GM12878 (cell line): ENCODE data around the gene PPP3CB. TPM values are rescaled to one million over a fixed set of nuclear protein-coding genes. Genes with fewer than 3 reads are reported as not detected.

ENCODE experiments used
- ATAC-seq: fragments of 200-7000 bp; cut with Tn5 transposase; 3 replicates; pipeline ENCODE4 v1.9.1; 2020; ENCODE audit warnings: mild to moderate bottlenecking, moderate library complexity
- BruUV-seq: library from RNA; stranded (reverse); fragments of 400-500 nt; replicated peaks from 2 replicates; lab custom pipeline; 2021; lab: Mats Ljungman, UMichigan
- CTCF ChIA-PET: fragments of 300-600 bp; sonication (Branson Sonifier 250); formaldehyde crosslinking; extraction: SDS; loops from one replicate; lab custom pipeline; 2021; ENCODE audit warnings: inconsistent platforms; lab: Yijun Ruan, JAX
- POLR2A ChIA-PET: fragments of 350-600 bp; formaldehyde crosslinking; extraction: SDS; loops from one replicate; lab custom pipeline; 2021; ENCODE audit warnings: inconsistent platforms; lab: Charles Lee
- RAD21 ChIA-PET: fragments of 300-600 bp; sonication (Branson Sonifier 250); formaldehyde crosslinking; loops from one replicate; lab custom pipeline; 2023; ENCODE audit warnings: antibody characterized with exemption; ENCODE audit not compliant: unreplicated experiment; lab: Charles Lee
- SMC1A ChIA-PET: fragments of 300-600 bp; sonication (Branson Sonifier 250); formaldehyde crosslinking; loops from one replicate; lab custom pipeline; 2023; ENCODE audit not compliant: unreplicated experiment, uncharacterized antibody; lab: Charles Lee
- DNase-seq: peaks from one replicate; pipeline ENCODE4 v3.0.0-alpha.2; 2011; ENCODE audit warnings: low read depth, low spot score
- FAIRE-seq: peaks from 3 replicates; lab custom pipeline; 2011; peaks lifted over from hg19 to GRCh38; lab: Jason Lieb, UNC
- H2AFZ ChIP-seq: 2 replicates; pipeline ENCODE4 v1.6.0; 2011; ENCODE audit warnings: low read depth, low read length, control low read depth; ENCODE audit not compliant: control insufficient read depth
- H3K27ac ChIP-seq: 2 replicates; pipeline ENCODE4 v1.5.1; 2011; ENCODE audit warnings: control low read depth; ENCODE audit not compliant: control insufficient read depth, insufficient read depth
- H3K27me3 ChIP-seq, 2 experiments: replicated peaks in 1 of 2; 2 replicates each; pipeline versions ENCODE4 v1.6.0 to v1.6.1; 2011; ENCODE audit warnings: low read length in 1 of 2; ENCODE audit not compliant: control insufficient read depth in 2 of 2, insufficient read depth in 2 of 2
- H3K36me3 ChIP-seq, 2 experiments: 2 replicates each; pipeline ENCODE4 v1.5.1; 2011; ENCODE audit warnings: low read length in 1 of 2; ENCODE audit not compliant: control insufficient read depth in 2 of 2, insufficient read depth in 2 of 2
- H3K4me1 ChIP-seq: 2 replicates; pipeline ENCODE4 v1.6.1; 2011; ENCODE audit warnings: mild to moderate bottlenecking, low read length, moderate library complexity, mixed read lengths; ENCODE audit not compliant: control insufficient read depth, insufficient read depth
- H3K4me2 ChIP-seq: 2 replicates; pipeline ENCODE4 v1.6.0; 2011; ENCODE audit warnings: control low read depth; ENCODE audit not compliant: control insufficient read depth, insufficient read depth
- H3K4me3 ChIP-seq: fragments of 200-600 bp; sonication (generic); 2 replicates; pipeline ENCODE4 v1.5.1; 2016
- H3K79me2 ChIP-seq: 2 replicates; pipeline ENCODE4 v1.6.0; 2011; ENCODE audit warnings: low read length; ENCODE audit not compliant: control insufficient read depth, insufficient read depth
- H3K9ac ChIP-seq: 2 replicates; pipeline ENCODE4 v1.8.0; 2011; ENCODE audit warnings: low read length, control low read depth, mixed read lengths; ENCODE audit not compliant: control insufficient read depth, insufficient read depth
- H3K9me3 ChIP-seq: replicated peaks from 3 replicates; pipeline ENCODE4 v1.5.1; 2011; ENCODE audit warnings: mild to moderate bottlenecking, low read length; ENCODE audit not compliant: control insufficient read depth, insufficient read depth
- H4K20me1 ChIP-seq: 2 replicates; pipeline ENCODE4 v1.6.0; 2011; ENCODE audit not compliant: control insufficient read depth, insufficient read depth
- ASH2L ChIP-seq: fragments of 300-600, 200-600 bp; sonication (generic); IDR thresholded peaks from 2 replicates; pipeline ENCODE4 v1.6.1; 2017; ENCODE audit warnings: low read depth, mild to moderate bottlenecking, borderline replicate concordance
- CTCF ChIP-seq, 3 experiments: IDR thresholded peaks in 2 of 3; conservative IDR thresholded peaks in 1 of 3; 2 replicates each; pipeline ENCODE4 v1.5.1; 2011; ENCODE audit warnings: low read depth in 3 of 3, low read length in 3 of 3, mild to moderate bottlenecking in 3 of 3, control low read depth in 2 of 3, moderate library complexity in 2 of 3, inconsistent platforms in 1 of 3, mixed read lengths in 1 of 3; ENCODE audit not compliant: control insufficient read depth in 2 of 3, insufficient read depth in 1 of 3; ENCODE audit errors: extremely low read depth in 1 of 3
- EP300 ChIP-seq, 2 experiments: fragments of 150-350 bp in 1 of 2; IDR thresholded peaks; 2 replicates each; pipeline ENCODE4 v1.6.1; 2011 to 2012; ENCODE audit warnings: low read depth in 2 of 2, low read length in 2 of 2, borderline replicate concordance in 1 of 2, improper control_type of control experiment in 1 of 2, inconsistent platforms in 1 of 2; ENCODE audit not compliant: control insufficient read depth in 1 of 2
- FOS ChIP-seq: IDR thresholded peaks from 3 replicates; pipeline ENCODE4 v1.6.1; 2011; ENCODE audit warnings: borderline replicate concordance; ENCODE audit not compliant: insufficient read length; ENCODE audit errors: extremely low read depth
- FOXM1 ChIP-seq: IDR thresholded peaks from 2 replicates; pipeline ENCODE4 v1.6.1; 2012; ENCODE audit warnings: low read depth, mild to moderate bottlenecking, inconsistent platforms, low read length, moderate library complexity
- KDM1A ChIP-seq: fragments of 200-600 bp; sonication (generic); IDR thresholded peaks from 2 replicates; pipeline ENCODE4 v1.6.1; 2016; ENCODE audit warnings: borderline replicate concordance
- MEF2A ChIP-seq: IDR thresholded peaks from 2 replicates; pipeline ENCODE4 v1.6.1; 2011; ENCODE audit warnings: low read depth, mild to moderate bottlenecking, low read length, moderate library complexity; ENCODE audit not compliant: insufficient read depth
- MTA3 ChIP-seq: IDR thresholded peaks from 2 replicates; pipeline ENCODE4 v1.6.1; 2012; ENCODE audit warnings: low read length, inconsistent platforms, borderline replicate concordance
- RAD21 ChIP-seq: IDR thresholded peaks from 2 replicates; pipeline ENCODE4 v1.6.1; 2011; ENCODE audit warnings: mild to moderate bottlenecking, low read depth, low read length, moderate library complexity; ENCODE audit not compliant: insufficient read depth
- RB1 ChIP-seq: fragments of 450-650 bp; formaldehyde crosslinking; IDR thresholded peaks from 2 replicates; pipeline ENCODE4 v1.6.1; 2017; ENCODE audit warnings: mild to moderate bottlenecking, borderline replicate concordance
- RELA ChIP-seq: fragments of 450-650 bp; IDR thresholded peaks from 2 replicates; pipeline ENCODE4 v1.8.0; 2014; ENCODE audit warnings: borderline replicate concordance; ENCODE audit not compliant: partially characterized antibody
- SMC3 ChIP-seq: IDR thresholded peaks from 2 replicates; pipeline ENCODE4 v1.6.1; 2011; ENCODE audit warnings: low read length, improper control_type of control experiment, borderline replicate concordance
- SRF ChIP-seq, 2 experiments: IDR thresholded peaks; 2 replicates each; pipeline ENCODE4 v1.6.1; 2011; ENCODE audit warnings: low read depth in 2 of 2, low read length in 2 of 2, mild to moderate bottlenecking in 1 of 2, moderate library complexity in 1 of 2
- YY1 ChIP-seq: IDR thresholded peaks from 2 replicates; pipeline ENCODE4 v1.6.1; 2011; ENCODE audit warnings: low read depth, mild to moderate bottlenecking, low read length
- ZZZ3 ChIP-seq: IDR thresholded peaks from 2 replicates; pipeline ENCODE4 v1.6.1; 2011; ENCODE audit warnings: low read depth; ENCODE audit not compliant: control insufficient read depth, insufficient read length
- WGBS: methylation state at CpG from one replicate; pipeline ENCODE4 v1.1.6; 2016; ENCODE audit warnings: low lambda C conversion rate; ENCODE audit not compliant: insufficient replicate concordance, insufficient coverage; ENCODE audit errors: missing lambda C conversion rate; 5-methylcytosine and 5-hydroxymethylcytosine counted together
- in situ Hi-C: fragments of 300-500 bp; cut with MboI; formaldehyde crosslinking; loops from 9 replicates; pipeline ENCODE4 v1.14.3; 2018; ENCODE audit warnings: mixed read lengths
- intact Hi-C: fragments of 100-400 bp; cut with micrococcal nuclease; formaldehyde crosslinking; loops from one replicate; pipeline ENCODE4 v1.14.2; 2022; ENCODE audit not compliant: unreplicated experiment
- polyA plus RNA-seq, 11 experiments: library from polyadenylated mRNA; depleted of rRNA in 4 of 11; unstranded in 6 of 11; stranded (reverse) in 5 of 11; fragments of >200 nt; fragmentation: Nextera tagmentation in 4 of 11; fragmentation: Illumina TruSeq in 1 of 11; extraction: Ambion mirVana in 4 of 11; extraction: Trizol in 1 of 11; gene quantifications; 1 replicate in 1 of 11; 2 replicates in 10 of 11; pipeline versions ENCODE4 v1.2.1 to v1.2.3, GENCODE V29; 2011 to 2016; ENCODE audit warnings: inconsistent platforms in 2 of 11, missing spikeins in 2 of 11, low read depth in 1 of 11
- total RNA-seq, 4 experiments: library from RNA; depleted of rRNA in 3 of 4; stranded (reverse); fragments of >200 nt in 3 of 4; fragmentation: Illumina TruSeq in 1 of 4; extraction: Trizol in 1 of 4; gene quantifications; 2 replicates each; pipeline versions ENCODE4 v1.2.1 to v1.2.3, GENCODE V29; 2013 to 2021

PPP3CB gene
- total and polyA plus RNA-seq, 10 of the 15 experiments (the other 5 are each of a cell fraction or from before 2014, with no cell fraction given): 11.4 to 46.4 (median 19.3) TPM

- ChIA-PET CTCF (interaction anchor here (0.6 to 4.8 kb wide), 44 partner anchors 9 to 598 kb away, joined by 3 to 163 read pairs (median 4); partner anchors contain the start of genes MYOZ1, PPP3CB, SEC24C and SYNPO2L), SMC1A (interaction anchor here (0.6 to 6.8 kb wide), 20 partner anchors 9 to 350 kb away, joined by 3 to 134 read pairs (median 4); partner anchors contain the start of genes MYOZ1 and PPP3CB)
- FAIRE-seq (peak; percentile 83), DNase-seq (peak; percentile 20)
- over 99% methylated on average over 5 of the region's 5 CpGs for WGBS
- H3K79me2 ChIP-seq: no peaks in the 10 kb centered on the region
- no peaks in the 10 kb centered on the region; the same call in 1 of the 2 replicates for H4K20me1 ChIP-seq
- no peak overlapping the region for H3K4me2 ChIP-seq
- no peak overlapping the region for H3K9ac ChIP-seq
- intact Hi-C loops: loop anchor here (1.0 to 5.0 kb wide), 3 partner anchors 98 to 348 kb away; no protein-coding TSS in a partner anchor
- no peaks in the 10 kb centered on the region for H3K9me3 ChIP-seq
- TF ChIP-seq MEF2A (0 out of 2 replicates have a peak, but pooled peaks have one; percentile 57), MTA3 (no peak), RB1 (0 out of 2 replicates have a peak, but pooled peaks have one; percentile 27), FOXM1 (0 out of 2 replicates have a peak, but pooled peaks have one; percentile 43), RAD21 (peak; percentile 97), YY1 (peak; percentile 53; the same call in 1 of the 2 replicates), FOS (no peak), SMC3 (peak; percentile 91), CTCF (IDR thresholded peaks at IDR 0.05 in 2 of 3, conservative IDR thresholded peaks at IDR 0.05 in 1 of 3; ENCODE audit: control insufficient read depth in 2 of 3, extremely low read depth in 1 of 3, insufficient read depth in 1 of 3, low read depth in 3 of 3, low read length in 3 of 3) (peak; percentile 72 to 83 (median 79)), ASH2L (no peak), ZZZ3 (no peak), KDM1A (no peak), SRF (IDR thresholded peaks at IDR 0.05; ENCODE audit: low read depth in 2 of 2, low read length in 2 of 2) (no peak), RELA (peak; percentile 15), EP300 (IDR thresholded peaks at IDR 0.05; ENCODE audit: borderline replicate concordance in 1 of 2, control insufficient read depth in 1 of 2, low read depth in 2 of 2, low read length in 2 of 2) (no peak)
- TF ChIP-seq, all 136 proteins: peak for 8
- in situ Hi-C loops: no loop called here
- H3K4me1 ChIP-seq: no peaks in the 10 kb centered on the region
- H2AFZ ChIP-seq: peak overlapping the region; percentile 58; the same call in 1 of the 2 replicates
- ChIA-PET RAD21 (interaction anchor here (0.8 to 4.9 kb wide), 12 partner anchors 9 to 350 kb away, joined by 3 to 96 read pairs (median 4); partner anchors contain the start of genes USP54 and ZSWIM8), POLR2A (interaction anchor here (1.2 to 1.6 kb wide), 3 partner anchors 114 to 121 kb away, joined by 4 to 5 read pairs (median 4); no protein-coding TSS in a partner anchor)
- no peaks in the 10 kb centered on the region for H3K36me3 ChIP-seq
- BruUV-seq: no TSS peak
- peak; percentile 100 for ATAC-seq
- no peaks in the 10 kb centered on the region for H3K27me3 ChIP-seq
- no peak overlapping the region for H3K4me3 ChIP-seq
- no peak overlapping the region for H3K27ac ChIP-seq
Observed at GRCh38 chr10:73529089-73529832, 33.4 kb upstream of the PPP3CB start.
